NCI-H1092 (cell line): ENCODE results near the gene CUX1.
A peak's percentile ranks its signal among the peaks of the same experiment; 100 is the strongest.
"Not testable (repeated sequence)": the region's sequence is repeated elsewhere in the genome, so short reads cannot be mapped to it uniquely, and the experiment has no call there.

Experiments used
- DNase-seq: peaks from one replicate; lab custom pipeline; 2025; lab: John Stamatoyannopoulos, UW

The CUX1 gene

DNA sequence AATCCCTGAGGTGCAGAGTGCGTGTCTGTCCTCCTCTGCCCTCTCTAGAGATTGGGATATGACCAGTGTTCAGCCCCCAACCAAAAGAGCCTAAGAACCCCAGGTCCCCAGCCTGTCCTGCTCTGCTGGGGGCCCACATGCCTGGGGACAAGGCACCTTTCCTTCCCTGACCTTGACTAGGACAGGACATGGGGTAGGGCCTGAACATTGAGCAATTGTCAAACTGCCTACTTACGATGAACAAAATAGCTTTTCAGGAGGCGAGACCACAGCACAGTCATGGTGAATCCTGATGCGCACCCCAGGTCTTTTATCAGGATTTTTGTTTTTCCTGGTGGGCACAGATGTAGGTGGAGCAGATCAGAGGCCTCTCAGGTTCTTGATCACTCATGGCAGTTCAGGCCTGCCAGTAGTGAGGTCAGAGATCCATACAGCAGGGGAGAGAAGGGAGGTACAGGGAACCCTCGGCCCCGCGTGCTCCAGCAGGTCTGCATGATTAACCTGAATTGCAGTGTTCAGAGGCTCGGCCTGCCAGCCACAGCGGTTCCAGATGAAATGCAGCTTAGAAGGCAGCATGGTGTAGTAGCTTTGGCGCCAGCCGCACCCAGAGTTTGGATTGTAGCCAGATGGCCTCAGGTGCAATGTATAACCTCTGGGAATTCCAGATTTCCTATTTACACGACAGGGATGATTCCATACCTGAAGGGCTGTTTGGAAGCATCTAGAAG lies 191.3 kb downstream of the CUX1 start:
- no peak for DNase-seq

DNA sequence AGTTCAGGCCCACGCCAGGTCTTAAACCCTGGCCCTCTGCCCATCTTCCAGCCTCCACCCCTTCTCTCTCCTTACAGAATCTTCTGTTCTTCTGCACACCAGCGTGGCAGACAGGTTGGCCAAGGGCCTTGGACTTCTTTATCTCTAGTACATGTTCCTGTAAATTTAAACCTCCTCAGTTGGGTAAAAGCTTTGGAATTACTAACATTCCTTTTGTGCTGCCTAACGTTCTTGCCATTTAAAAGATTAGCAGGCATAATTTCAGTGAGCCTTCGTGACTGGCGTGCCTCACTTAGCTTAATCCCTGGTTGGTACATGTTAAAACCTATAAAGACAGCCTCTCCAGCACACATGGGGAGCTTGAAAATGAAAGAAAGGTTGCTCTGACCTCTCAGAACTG lies 192.2 kb downstream of the CUX1 start:
- DNase-seq = no peak

GRCh38 chr7:102012112-102012830 lies 194.8 kb downstream of the CUX1 start:
- DNase-seq = not testable (repeated sequence)

GRCh38 chr7:102012941-102013461 lies 195.6 kb downstream of the CUX1 start:
- DNase-seq = no peak

DNA sequence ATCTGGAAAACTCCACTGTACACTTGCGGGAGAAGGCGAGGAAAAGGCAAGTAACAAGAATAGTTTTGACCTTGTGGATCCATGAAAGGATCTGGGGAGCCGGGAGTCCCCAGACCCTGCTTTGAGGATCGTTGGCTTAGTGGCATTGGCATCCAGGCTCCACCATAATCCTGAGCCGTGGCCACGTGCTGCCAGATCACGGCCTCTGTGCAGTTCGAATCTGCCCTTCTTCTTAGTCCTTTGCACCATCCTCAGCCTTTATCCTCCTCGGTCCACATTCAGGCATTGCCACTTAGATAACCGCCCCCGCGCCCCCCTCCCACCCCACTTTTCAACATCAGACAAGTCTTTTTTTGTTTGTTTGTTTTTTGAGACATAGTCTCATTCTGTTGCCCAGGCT lies 201.4 kb downstream of the CUX1 start:
- no peak for DNase-seq

DNA sequence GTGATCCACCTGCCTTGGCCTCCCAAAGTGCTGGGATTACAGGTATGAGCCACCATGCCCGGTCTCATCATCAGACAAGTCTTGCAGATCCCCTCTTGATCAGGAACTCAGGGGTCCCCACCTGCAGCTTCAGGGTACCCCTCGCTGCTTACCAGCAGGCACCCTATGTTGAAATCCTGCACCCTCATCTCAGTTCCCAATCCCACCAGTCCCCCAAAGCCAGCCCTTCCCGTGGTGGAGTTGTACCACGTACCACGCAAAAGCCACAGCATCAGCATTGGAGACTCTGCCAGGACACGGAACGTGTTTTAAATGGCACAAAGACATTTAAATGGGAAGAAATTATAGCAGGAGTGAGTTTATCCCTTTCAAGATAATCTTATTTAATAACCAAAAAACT lies 202.0 kb downstream of the CUX1 start:
- no peak for DNase-seq

- no peak for DNase-seq
Measured at GRCh38 chr7:102021841-102022618, 204.6 kb downstream of the CUX1 start.

GRCh38 chr7:102024005-102024768 lies 206.8 kb downstream of the CUX1 start:
- DNase-seq = no peak

DNA sequence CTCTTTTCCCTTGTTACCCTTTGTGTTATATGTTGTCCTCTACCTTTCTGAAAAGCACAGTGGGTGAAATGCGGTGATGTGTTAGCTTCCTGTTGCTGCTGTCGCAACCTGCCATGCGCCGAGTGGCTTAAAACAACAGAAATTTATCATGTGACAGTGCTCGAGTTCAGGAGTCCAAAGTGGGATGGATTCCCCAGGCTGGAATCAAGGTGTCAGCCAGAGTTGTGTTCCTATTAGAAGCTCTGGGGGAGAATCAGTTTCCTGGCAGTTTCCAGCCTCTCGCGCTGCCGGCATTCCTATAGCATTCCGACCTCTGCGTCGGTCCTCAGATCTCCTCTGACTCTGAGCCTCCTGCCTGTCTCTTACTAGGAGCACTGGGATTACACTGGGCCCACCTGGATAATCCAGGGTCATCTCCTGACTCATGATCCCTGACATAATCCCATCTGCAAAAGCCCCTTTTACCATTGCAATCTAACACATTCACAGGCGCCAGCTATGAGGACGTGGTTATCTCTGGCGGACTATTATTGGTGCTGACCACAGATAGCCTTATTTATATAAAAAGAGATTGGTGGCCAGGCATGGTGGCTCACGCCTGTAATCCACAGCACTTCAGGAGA lies 207.5 kb downstream of the CUX1 start:
- DNase-seq = no peak

GRCh38 chr7:102025777-102026176 lies 208.4 kb downstream of the CUX1 start:
- not testable (repeated sequence) for DNase-seq

GRCh38 chr7:102028206-102028826 lies 210.9 kb downstream of the CUX1 start:
- no peak for DNase-seq

DNA sequence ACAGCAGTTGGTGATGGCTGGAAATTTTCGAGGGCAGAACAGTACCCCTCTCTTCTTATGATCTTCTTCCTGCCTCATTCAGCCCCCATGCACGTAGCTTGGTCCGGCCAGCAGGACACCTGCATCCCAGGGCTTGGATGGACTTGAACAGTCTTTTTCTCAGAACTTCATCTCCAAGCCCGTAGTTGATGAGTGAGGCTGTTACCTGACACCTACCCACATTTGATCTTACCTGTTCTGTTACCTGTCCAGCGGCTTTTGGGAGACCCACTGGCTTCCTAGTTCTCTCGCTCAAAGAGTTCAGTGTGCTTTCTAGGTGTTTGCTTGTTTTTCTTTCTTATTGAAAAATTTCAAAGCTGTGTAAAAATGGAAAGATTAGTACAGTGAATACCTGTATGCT lies 212.2 kb downstream of the CUX1 start:
- DNase-seq = no peak

DNA sequence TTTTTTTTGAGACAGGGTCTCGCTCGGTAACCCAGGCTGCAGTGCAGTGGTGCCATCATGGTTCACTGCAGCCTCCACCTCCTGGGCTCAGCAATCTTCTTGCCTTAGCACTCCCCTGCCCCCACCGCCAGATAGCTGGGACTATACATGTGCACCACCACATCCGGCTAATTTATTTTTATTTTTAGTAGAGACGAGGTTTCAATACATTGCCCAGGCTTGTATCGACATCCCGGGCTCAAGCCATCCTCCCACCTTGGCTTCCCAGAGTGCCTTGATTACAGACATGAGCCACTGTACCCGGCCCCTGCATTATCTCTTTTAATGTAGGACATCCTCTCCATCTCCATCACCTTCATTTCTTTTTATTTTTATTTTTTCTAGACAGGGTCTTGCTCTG lies 213.3 kb downstream of the CUX1 start:
- DNase-seq = no peak

DNA sequence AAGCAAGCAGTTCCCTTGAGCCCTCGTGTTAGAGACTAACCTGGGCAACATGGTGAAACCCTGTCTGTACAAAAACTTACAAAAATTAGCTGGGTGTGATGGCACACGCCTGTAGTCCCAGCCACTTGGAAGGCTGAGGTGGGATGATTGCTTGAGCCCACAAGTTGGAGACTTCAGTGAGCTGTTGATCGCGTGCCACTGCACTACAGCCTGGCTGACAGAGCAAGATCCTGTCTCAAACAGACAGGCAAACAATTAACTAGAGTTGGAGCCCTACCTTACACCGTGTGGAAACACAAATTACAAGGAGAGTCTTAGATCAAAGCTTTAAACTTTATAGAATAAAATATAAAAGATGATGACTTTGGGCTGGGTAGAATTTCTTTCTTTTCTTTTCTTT lies 219.5 kb downstream of the CUX1 start:
- no peak for DNase-seq

- DNase-seq = no peak
Measured at GRCh38 chr7:102039706-102040105, 222.3 kb downstream of the CUX1 start.

GRCh38 chr7:102040569-102040968 lies 223.1 kb downstream of the CUX1 start:
- no peak for DNase-seq

DNA sequence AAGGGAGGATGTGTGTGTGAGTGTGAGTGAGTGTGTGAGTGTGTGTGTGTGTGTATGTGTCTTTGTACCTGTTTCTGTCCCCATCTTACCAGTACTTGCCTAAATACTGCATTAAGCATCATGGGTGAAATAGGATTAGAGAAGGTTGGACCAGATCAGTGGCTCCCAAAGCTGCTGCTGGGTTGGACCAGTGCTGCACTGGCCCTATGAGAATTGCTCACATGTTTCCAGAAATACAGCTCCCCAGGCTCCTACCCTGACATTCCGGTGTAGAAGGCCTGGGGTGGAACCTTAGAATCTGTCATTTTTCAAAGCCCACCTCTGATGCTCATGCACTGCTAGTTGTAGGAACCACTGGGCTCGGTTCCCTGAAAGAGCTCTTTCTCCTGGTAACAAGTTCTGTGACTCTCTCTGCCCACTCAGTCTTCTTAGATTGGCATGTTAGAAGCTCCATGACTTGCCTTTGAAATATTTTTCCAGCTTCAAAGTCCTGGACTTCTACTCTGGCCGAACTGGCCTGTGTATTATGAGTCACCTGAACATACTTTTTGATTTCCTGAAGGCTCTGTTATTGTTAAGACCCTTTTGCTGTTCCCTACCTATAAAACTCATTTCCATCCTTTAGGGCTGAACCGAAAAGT lies 224.7 kb downstream of the CUX1 start:
- DNase-seq = no peak

DNA sequence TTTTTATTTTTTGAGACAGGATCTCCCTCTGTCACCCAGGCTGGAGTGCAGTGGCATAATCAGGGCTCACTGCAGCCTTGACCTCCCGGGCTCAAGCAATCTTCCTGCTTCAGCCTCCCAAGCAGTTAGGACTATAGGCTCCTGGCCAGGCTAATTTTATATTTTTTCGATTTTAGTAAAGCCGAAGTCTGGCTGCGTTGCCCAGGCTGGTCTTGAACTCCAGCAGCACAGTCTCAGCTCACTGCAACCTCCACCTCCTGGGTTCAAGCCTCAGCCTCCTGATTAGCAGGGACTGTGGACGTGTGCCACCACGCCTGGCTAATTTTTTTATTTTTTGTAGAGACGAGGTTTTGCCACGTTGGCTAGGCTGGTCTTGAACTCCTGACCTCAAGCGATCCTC lies 225.4 kb downstream of the CUX1 start:
- not testable (repeated sequence) for DNase-seq

DNA sequence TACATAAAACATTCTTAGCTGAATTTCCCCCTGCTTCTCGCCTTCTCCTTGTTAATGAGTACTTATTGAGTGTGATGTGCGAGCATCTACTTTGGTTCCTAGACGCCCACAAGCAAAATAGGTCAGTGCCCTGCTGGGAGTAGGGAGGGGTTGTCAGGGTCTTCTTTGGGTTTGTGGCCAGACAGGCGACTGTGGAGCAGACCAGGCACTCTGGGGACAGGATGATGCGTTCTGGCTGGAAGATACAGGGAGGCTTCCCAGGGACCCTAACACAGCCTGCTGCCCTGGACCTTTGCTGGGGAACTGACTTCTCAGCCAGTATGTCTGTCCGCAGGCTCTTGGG lies 227.2 kb downstream of the CUX1 start:
- DNase-seq = no peak

DNA sequence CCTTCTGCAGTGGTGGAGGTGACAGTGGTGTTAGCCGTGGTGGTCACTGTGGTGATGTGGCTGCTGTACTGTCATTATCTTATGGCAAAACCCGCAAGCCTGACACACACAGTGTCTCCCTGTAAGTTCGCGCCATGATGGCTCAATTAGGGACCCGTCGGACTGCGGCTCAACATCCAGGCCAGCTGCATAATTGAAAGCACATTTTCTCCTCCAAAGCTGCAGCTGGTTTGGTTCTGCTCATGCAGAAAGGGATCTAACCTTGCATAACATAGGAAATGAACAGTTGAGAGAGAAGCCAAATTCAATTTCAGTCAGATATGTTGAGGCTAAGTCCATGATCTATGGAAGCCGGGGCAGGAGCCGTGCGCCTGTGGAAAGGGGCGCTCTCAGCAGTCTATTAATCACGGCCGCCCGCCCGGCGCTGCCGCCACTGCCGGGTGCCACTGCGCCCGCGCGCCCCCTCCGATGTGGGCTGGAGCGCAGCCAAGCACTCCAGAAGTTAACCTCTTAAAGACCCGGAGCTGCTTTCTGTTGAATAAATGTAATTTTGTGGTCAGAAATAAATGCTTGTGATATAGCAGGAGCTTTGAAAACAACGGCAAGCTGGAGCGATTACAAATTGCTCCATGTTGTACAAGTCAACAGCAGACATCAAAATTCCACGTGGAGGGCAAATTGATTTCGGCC lies 227.7 kb downstream of the CUX1 start:
- peak; percentile 65 for DNase-seq
